Ovary (tissue), 9 donors: ENCODE data around the gene HBP1. TPM values are rescaled to one million over a fixed set of nuclear protein-coding genes. Genes with fewer than 3 reads are reported as not detected.

Source experiments
- DNase-seq, 5 donors: peaks; one replicate each; pipeline ENCODE4 v3.0.0-alpha.2; 2019 to 2020
- H3K27ac ChIP-seq, 2 donors: fragments of 200-600 bp; one replicate each; pipeline versions ENCODE4 v1.5.1 to v1.8.0; 2019 to 2022
- H3K27me3 ChIP-seq: fragments of 200-600 bp; one replicate; pipeline ENCODE4 v1.8.0; 2022
- H3K36me3 ChIP-seq: fragments of 200-600 bp; sonication (generic); one replicate; pipeline ENCODE4 v1.5.1; 2019
- H3K4me1 ChIP-seq: one replicate; pipeline ENCODE4 v1.8.1; 2013; ENCODE audit warnings: mild to moderate bottlenecking, moderate library complexity; ENCODE audit not compliant: insufficient read depth
- H3K4me3 ChIP-seq: fragments of 200-600 bp; sonication (generic); one replicate; pipeline ENCODE4 v1.5.1; 2017
- H3K9me3 ChIP-seq, 2 donors: fragments of 200-600 bp in 1 of 2; sonication (generic) in 1 of 2; one replicate each; pipeline versions ENCODE4 v1.5.1 to v1.8.1; 2013 to 2019; ENCODE audit warnings: mild to moderate bottlenecking in 1 of 2, moderate library complexity in 1 of 2
- EP300 ChIP-seq: sonication (generic); formaldehyde crosslinking; IDR thresholded peaks from one replicate; pipeline ENCODE4 v1.6.1; 2017; ENCODE audit warnings: antibody characterized with exemption
- POLR2A ChIP-seq: fragments of 450-650 bp; IDR thresholded peaks from one replicate; pipeline ENCODE4 v1.6.1; 2017; ENCODE audit warnings: antibody characterized with exemption, mild to moderate bottlenecking, moderate library complexity
- WGBS, 3 donors: extraction: QIAGEN DNeasy Blood & Tissue Kit in 1 of 3; methylation state at CpG; one replicate each; pipeline versions ENCODE4 v1.1.5 to v1.1.7; 2013 to 2017; 5-methylcytosine and 5-hydroxymethylcytosine counted together
- intact Hi-C, 4 donors: fragments of 100-400 bp; cut with DNase I; formaldehyde crosslinking; loops; one replicate each; pipeline versions ENCODE4 v1.11.0 to v1.15.1; 2022 to 2023
- polyA plus RNA-seq, 2 donors: library from polyadenylated mRNA; stranded (reverse); fragments of 200-250 nt in 1 of 2; fragments of 350-450 nt in 1 of 2; fragmentation: Illumina TruSeq in 1 of 2; extraction: RNeasy Lipid Tissue Mini Kit (QIAGEN cat#74804) in 1 of 2; gene quantifications; one replicate each; pipeline ENCODE4 v1.2.3, GENCODE V29; 2013 to 2014
- total RNA-seq, 7 donors: library from RNA; depleted of rRNA in 2 of 7; stranded (reverse); fragments of >200 nt in 2 of 7; fragmentation: NEBNext Ultra II Directional in 3 of 7; extraction: Animal tissue kit (Norgen Biotek cat#: 25700) in 3 of 7; gene quantifications; one replicate each; pipeline versions ENCODE4 v1.1.0 to v1.2.4, GENCODE V29; 2016 to 2023
- TF ChIP-seq, protein P1 (sequence below), 3 donors: fragments of 450-650 bp in 2 of 3; fragments of 200-600 bp in 1 of 3; IDR thresholded peaks; one replicate each; pipeline versions ENCODE4 v1.5.1 to v1.8.0; 2016 to 2022; ENCODE audit warnings: antibody characterized with exemption in 3 of 3, mild to moderate bottlenecking in 1 of 3
- donor health status: DM: no; HTN: no; CAD: no; lungs with moderate emphysema.
- donor health status: DM: no; HTN: no; CAD: no.
- donor health status: Bipolar disorder and iron deficiency.
- donor health status: DM: yes; HTN: yes; CAD: no.
- donor health status: DM: no; HTN: no; CAD: no.
- donor health status: DM: yes; HTN: yes; CAD: no.

The HBP1 gene
- total and polyA plus RNA-seq, 9 donors: 31.8 to 121 (median 73.8) TPM

DNA sequence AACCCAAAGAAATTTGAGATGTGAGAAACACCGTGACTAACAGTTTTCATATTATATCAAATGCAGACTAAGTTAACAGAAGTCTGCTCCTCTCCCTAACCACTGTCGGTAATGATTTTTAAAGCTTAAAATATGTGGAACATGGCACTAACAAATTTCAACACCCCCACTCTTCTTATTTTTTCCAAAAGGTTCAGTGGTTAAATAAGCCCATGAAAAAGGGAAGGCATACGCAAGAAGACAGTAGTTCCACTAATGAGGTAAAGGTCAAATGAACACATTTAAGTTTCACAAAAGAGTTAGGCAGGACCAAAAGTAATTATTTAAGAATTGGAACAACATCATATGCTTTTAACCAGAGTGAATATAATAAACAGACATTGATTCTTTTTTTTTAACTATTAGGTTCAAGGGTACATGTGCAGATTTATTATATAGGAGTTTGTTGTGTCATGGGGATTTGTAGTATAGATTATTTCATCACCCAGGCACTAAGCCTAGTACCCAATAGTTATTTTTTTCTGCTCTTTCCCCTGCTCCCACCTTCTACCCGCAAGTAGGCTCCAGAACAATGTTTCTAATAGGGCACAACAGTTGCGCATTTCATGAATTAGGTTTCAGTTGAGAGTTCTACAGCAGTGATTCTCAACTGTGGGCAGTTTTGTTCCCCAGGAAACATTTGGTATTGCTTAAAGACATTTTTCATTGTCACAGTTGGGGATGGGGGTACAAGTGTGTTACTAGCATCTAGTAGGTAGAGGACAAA lies 79.9 kb downstream of the HBP1 start:
- TF ChIP-seq EP300 (no peak), POLR2A (no peak)
- TF ChIP-seq, protein P1, sequence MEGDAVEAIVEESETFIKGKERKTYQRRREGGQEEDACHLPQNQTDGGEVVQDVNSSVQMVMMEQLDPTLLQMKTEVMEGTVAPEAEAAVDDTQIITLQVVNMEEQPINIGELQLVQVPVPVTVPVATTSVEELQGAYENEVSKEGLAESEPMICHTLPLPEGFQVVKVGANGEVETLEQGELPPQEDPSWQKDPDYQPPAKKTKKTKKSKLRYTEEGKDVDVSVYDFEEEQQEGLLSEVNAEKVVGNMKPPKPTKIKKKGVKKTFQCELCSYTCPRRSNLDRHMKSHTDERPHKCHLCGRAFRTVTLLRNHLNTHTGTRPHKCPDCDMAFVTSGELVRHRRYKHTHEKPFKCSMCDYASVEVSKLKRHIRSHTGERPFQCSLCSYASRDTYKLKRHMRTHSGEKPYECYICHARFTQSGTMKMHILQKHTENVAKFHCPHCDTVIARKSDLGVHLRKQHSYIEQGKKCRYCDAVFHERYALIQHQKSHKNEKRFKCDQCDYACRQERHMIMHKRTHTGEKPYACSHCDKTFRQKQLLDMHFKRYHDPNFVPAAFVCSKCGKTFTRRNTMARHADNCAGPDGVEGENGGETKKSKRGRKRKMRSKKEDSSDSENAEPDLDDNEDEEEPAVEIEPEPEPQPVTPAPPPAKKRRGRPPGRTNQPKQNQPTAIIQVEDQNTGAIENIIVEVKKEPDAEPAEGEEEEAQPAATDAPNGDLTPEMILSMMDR (IDR thresholded peaks at IDR 0.05): no peak
- intact Hi-C loops: no loop called here
- no peak for DNase-seq
- Histone ChIP-seq H3K27ac (no peak overlapping the region), H3K9me3 (no peaks in the 10 kb centered on the region), H3K4me1 (no peaks in the 10 kb centered on the region), H3K4me3 (no peak overlapping the region), H3K27me3 (no peaks in the 10 kb centered on the region), H3K36me3 (no peaks in the 10 kb centered on the region)
- 94 to 98% (median 96%) methylated on average over 5 of the region's 5 CpGs for WGBS, 3 donors

DNA sequence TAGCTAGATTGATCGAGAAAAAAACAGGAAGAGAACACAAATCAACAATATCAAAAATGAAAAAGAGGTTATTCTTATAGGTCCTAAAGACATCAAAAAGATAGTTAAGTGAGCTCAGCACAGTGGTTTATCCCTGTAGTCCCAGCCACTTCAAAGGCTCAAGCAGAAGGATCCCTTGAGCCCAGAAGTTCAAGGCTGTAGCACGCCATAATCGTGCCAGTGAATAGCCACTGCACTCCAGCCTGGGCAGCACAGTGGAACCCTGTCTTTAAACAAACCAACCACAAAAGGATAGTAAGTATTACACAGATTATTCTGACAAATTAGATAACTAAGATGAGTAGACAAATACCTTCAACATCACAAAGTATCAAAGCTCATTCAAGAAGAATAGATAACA lies 83.2 kb downstream of the HBP1 start:
- TF ChIP-seq POLR2A (no peak), EP300 (no peak)
- TF ChIP-seq, protein P1 (IDR thresholded peaks at IDR 0.05): no peak
- Histone ChIP-seq H3K4me1 (no peaks in the 10 kb centered on the region), H3K4me3 (no peak overlapping the region), H3K36me3 (no peaks in the 10 kb centered on the region), H3K27me3 (no peaks in the 10 kb centered on the region), H3K27ac (no peak overlapping the region), H3K9me3 (no peaks in the 10 kb centered on the region)
- intact Hi-C loops: no loop called here
- 69 to 79% (median 75%) methylated on average over 3 of the region's 3 CpGs for WGBS, 3 donors
- DNase-seq: no peak

Other genes with a start within 250 kb of the HBP1 start
- 10 to 100 TPM; 31.7 to 58.4 (median 43.7) TPM for gene PRKAR2B, start 124.3 kb upstream of the HBP1 start, total RNA-seq
- 10 to 100 TPM; 24.2 to 84.9 TPM for gene PRKAR2B, start 124.3 kb upstream of the HBP1 start, polyA plus RNA-seq